ENCODE measurements around the gene ACSBG1. TPM values are rescaled to one million over a fixed set of nuclear protein-coding genes. Genes with fewer than 3 reads are reported as not detected.

The ACSBG1 gene
- total RNA-seq, 1 donor from 2014 or later = not detected

GRCh38 chr15:78194568-78194925, 39.8 kb downstream of the ACSBG1 start:
- no peaks in the 10 kb centered on the region for H3K27me3 ChIP-seq (ENCODE audit: control insufficient read depth, insufficient read depth, low read length)
- FAIRE-seq (no peak), DNase-seq (ENCODE audit: low read depth) (no peak)
- no peak for TF ChIP-seq CTCF (IDR thresholded peaks at IDR 0.05; ENCODE audit: insufficient read depth, low read length, severe bottlenecking)
- H3K36me3 ChIP-seq (ENCODE audit: control insufficient read depth, insufficient read depth, low read length) = no peaks in the 10 kb centered on the region
- H3K4me3 ChIP-seq (ENCODE audit: low read depth, low read length) = no peak overlapping the region

DNA sequence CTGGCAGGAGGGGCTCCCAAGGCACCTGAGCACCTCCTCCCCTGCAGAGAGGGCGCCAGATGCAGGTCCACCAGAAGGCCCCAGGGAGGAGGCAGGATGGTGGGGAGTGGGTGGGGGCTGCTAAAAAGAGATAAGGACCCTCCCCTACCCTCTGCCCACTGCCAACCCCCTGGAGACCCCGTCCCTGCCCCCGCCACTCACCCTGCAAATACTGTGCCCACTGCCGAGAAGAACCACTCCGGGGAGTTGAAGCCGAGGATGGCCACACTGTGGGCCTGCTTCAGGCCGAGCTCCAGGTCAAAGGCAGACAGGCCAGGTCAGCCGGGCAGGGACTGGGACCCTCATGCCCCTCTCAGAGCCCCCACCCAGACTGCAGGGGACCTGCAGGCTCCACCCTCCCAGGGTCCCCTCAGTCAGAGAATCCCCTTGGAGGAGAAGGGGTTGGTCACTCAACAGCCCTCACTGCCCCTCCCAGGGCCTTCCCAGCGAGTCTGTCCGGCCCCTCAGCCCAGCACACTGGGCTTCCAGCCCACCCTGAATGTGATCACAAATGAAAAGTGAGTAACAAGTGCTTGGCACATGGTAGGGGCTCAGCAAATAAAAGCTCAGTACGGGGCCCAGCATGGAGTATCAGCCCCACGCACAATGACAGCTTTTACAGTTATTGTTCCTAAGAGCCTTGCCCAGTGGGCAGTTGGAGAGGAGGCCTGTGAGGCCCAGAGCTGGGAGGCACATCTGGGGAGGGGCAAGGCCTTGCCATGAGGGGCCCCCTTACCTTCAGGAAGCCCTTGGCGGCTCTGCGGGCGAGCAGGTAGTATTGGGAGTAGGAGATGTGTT, 40.4 kb downstream of the ACSBG1 start:
- Histone ChIP-seq H3K36me3 (ENCODE audit: control insufficient read depth, insufficient read depth, low read length) (no peaks in the 10 kb centered on the region), H3K27me3 (ENCODE audit: control insufficient read depth, insufficient read depth, low read length) (no peaks in the 10 kb centered on the region), H3K4me3 (ENCODE audit: low read depth, low read length) (no peak overlapping the region)
- no peak for DNase-seq (ENCODE audit: low read depth)
- no peak for FAIRE-seq
- TF ChIP-seq CTCF (IDR thresholded peaks at IDR 0.05; ENCODE audit: insufficient read depth, low read length, severe bottlenecking) = no peak

DNA sequence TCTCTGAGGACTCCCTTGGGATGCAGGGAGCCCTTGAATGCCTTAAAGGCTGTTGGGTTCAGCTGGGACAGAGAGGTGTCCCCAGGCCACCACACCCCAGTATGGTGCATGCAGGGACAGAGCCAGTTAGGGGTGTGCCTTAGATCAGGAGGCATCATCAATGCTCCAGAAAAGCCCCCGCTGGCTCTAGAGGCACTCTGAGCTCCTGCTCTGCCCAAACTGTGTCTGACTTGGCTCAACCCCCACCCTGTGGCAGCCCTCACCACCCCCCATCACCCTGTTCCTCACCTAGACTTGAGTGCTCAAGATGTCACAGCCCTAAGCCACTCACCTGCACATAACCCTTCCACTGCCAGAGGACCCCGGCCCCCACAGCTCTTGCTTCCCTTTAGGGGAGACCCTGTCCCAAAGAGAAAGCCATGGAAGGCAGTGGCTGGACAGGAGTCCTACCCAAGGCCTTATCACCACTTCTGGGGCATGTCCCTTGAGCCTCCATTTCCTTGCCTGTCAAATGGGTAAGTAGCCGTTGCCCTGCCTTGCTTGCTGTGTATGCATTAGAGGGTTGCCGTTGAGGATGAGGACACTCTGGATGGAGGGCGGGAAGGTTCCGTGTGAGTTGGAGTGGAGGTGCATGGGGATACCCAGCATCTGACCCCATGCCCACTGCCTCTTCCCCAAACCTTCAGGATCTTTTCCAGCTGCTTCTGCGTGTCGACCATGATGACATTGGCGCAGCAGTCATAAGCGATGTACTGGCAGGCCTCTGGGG, 41.4 kb downstream of the ACSBG1 start:
- H3K27me3 ChIP-seq (ENCODE audit: control insufficient read depth, insufficient read depth, low read length) = no peaks in the 10 kb centered on the region
- no peak overlapping the region for H3K4me3 ChIP-seq (ENCODE audit: low read depth, low read length)
- DNase-seq (ENCODE audit: low read depth) (no peak), FAIRE-seq (no peak)
- TF ChIP-seq CTCF (IDR thresholded peaks at IDR 0.05; ENCODE audit: insufficient read depth, low read length, severe bottlenecking) = no peak
- no peaks in the 10 kb centered on the region for H3K36me3 ChIP-seq (ENCODE audit: control insufficient read depth, insufficient read depth, low read length)

DNA sequence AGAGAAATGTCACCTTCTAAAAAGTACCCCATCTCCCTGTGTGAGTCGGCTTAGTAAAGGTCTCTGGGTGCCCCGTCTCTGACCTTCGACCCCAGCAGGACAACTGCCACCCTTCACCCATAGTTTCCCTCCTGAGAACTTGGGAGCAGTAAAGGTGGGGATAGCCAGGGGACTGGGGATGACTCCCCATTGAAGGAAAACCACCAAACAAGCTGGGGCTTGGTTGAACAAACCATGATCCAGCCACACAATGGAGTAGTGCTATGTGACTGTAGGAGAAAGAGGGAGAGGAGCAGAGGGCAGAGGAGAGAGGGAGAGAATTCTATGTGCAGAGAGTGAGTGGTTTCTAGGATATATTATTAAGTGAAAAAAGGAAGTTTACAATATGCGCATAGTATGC, 51.5 kb downstream of the ACSBG1 start:
- Histone ChIP-seq H3K4me3 (ENCODE audit: low read depth, low read length) (no peak overlapping the region), H3K36me3 (ENCODE audit: control insufficient read depth, insufficient read depth, low read length) (no peaks in the 10 kb centered on the region), H3K27me3 (ENCODE audit: control insufficient read depth, insufficient read depth, low read length) (peaks cover 2% of the 10 kb centered on the region)
- peak; percentile 68 for DNase-seq (ENCODE audit: low read depth)
- no peak for TF ChIP-seq CTCF (IDR thresholded peaks at IDR 0.05; ENCODE audit: insufficient read depth, low read length, severe bottlenecking)
- no peak for FAIRE-seq

- Histone ChIP-seq H3K36me3 (ENCODE audit: control insufficient read depth, insufficient read depth, low read length) (no peaks in the 10 kb centered on the region), H3K4me3 (ENCODE audit: low read depth, low read length) (no peak overlapping the region), H3K27me3 (ENCODE audit: control insufficient read depth, insufficient read depth, low read length) (peaks cover 2% of the 10 kb centered on the region)
- FAIRE-seq = no peak
- no peak for TF ChIP-seq CTCF (IDR thresholded peaks at IDR 0.05; ENCODE audit: insufficient read depth, low read length, severe bottlenecking)
- DNase-seq (ENCODE audit: low read depth) = no peak
Observed at GRCh38 chr15:78182336-78182700, 52.0 kb downstream of the ACSBG1 start.

Data from bronchial epithelial cell (primary cell).